Hematopoietic multipotent progenitor cell treated with erythropoietin and hydrocortisone succinate and interleukin-3 and kit ligand, for 15 days (in vitro differentiated cells): ENCODE data around the gene KCNB1.
"Not testable (repeated sequence)": the region's sequence is repeated elsewhere in the genome, so short reads cannot be mapped to it uniquely, and the experiment has no call there.

Experiments used
- DNase-seq: peaks from one replicate; pipeline ENCODE4 v3.0.0-alpha.2; 2015; ENCODE audit warnings: low spot score

The KCNB1 gene

GRCh38 chr20:49319208-49319809, 163.2 kb downstream of the KCNB1 start:
- DNase-seq, result no peak

DNA sequence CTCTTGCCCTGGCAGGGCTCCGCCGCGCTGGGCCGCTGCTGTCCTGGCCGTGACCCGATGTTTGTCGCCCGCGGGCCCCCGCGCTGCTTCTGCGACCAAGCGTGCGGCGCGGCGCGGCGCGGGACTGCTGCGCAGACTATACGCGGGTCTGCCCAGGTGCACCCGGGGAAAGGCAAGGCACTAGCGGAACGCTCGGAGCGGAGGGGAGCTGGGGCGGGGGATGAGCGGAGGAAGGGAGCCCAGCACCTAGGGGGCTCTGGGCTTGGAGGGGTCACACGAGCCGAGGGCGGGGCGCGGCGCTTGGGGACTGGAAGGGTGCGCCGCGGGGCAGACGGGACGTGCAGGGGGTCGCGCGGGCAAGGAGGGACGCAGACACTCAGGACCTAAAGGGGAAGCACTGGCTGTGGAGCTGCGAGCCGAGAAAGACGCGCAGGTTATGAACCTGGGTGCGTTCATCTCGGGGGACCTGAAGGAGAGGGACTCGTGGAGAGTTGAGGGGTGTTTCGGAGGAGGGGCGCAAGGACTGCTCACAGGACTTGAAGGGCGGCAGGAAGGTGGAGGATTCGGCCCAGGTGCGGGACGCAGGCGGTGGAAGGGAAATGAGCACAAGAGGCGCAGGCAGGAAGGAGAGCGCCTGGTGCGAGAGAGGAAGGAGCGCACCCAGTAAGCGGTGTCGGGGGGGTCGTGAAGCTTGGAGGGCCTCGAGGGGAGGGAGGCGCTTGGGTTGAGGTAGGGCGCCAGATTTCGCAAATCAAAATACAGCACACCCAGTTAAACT, 163.8 kb downstream of the KCNB1 start:
- DNase-seq, result no peak

DNA sequence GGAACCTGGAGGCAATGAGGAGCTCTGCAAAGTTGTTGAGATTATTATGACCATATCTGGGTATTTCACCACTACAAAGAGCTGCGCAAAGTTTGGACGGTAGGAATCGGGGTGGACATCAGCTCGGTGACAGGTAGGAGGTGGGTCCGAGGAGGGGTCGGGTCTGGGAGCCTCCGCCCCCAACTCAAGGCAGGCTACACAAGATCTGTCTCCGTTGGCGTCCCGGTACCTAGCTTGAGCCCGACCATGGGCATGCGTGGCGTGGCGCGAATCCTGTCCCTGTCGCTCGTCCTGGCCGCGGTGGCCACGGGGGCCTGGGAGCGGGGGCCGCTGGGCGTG, 164.4 kb downstream of the KCNB1 start:
- DNase-seq, result no peak

DNA sequence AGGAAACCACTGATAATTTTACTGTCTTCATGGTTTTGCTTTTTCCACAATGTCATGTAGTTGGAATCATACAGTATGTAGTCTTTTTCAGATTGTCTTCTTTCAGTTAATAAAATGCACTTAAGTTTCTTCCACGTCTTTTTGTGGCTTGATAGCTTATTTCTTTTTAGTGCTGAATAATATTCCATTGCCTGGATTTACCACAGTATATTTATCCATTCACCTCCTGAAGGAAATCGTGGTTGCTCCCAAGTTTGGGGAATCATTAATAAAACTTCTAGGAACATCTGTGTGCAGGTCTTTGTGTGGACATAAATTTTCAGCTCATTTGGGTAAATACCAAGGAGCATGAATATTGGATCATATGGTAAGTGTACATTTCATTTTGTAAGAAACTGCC, 165.8 kb downstream of the KCNB1 start:
- DNase-seq, result no peak

DNA sequence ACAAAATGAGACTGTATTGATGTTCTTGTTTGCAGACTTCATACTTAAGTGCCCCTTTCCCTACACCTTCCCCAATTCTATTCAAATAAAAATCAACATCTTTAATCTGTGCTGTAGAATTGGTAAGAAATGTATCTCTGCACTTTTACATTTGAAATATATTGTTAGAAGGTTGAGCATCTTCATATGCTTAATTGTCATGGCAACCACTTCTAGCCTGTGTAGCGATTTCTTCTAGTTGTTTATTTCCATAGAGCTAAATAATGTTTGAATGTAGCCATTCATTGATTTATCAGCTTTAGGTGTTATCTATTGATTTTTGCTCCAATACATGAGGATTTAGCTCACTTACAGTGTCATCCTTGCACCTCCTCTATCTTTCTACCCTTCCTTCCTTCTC, 166.9 kb downstream of the KCNB1 start:
- no peak for DNase-seq

DNA sequence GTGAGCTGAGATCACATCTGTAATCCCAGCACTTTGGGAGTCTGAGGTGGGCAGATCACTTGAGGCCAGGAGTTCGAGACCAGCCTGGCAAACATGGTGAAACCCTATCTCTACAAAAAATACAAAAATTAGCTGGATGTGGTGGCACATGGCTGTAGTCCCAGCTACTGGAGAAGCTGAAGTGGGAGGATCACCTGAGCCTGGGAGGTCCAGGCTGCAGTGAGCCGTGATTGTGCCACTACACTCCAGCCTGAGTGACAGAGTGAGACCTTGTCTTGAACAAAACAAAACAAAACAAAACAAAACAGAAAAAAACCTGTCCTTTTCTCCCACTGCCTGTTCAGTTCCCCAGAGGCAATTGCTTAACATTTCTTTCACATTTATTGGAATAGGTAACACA, 168.4 kb downstream of the KCNB1 start:
- DNase-seq, result not testable (repeated sequence)
